ENCODE measurements around the gene SRPK2. TPM values are rescaled to one million over a fixed set of nuclear protein-coding genes. Genes with fewer than 3 reads are reported as not detected.
"Not testable (repeated sequence)": the region's sequence is repeated elsewhere in the genome, so short reads cannot be mapped to it uniquely, and the experiment has no call there.

Gene SRPK2
- total RNA-seq, 1 donor from 2014 or later = 249 TPM

- no peak for FAIRE-seq
Observed at GRCh38 chr7:105234886-105235285, 153.8 kb downstream of the SRPK2 start.

GRCh38 chr7:105232829-105233291 lies 155.9 kb downstream of the SRPK2 start:
- FAIRE-seq; DNase-seq (ENCODE audit: low spot score in 2 of 2): not testable (repeated sequence)

More at GRCh38 chr7:105234886-105235285, 153.8 kb downstream of the SRPK2 start:
- DNase-seq (ENCODE audit: low spot score in 2 of 2) = no peak

- no peak for FAIRE-seq
- DNase-seq (ENCODE audit: low spot score in 2 of 2) = no peak
Observed at GRCh38 chr7:105230486-105230885, 158.2 kb downstream of the SRPK2 start.

GRCh38 chr7:105229641-105230040 lies 159.1 kb downstream of the SRPK2 start:
- DNase-seq (ENCODE audit: low spot score in 2 of 2) = no peak
- no peak for FAIRE-seq

GRCh38 chr7:105228555-105228954 lies 160.2 kb downstream of the SRPK2 start:
- no peak for FAIRE-seq
- no peak for DNase-seq (ENCODE audit: low spot score in 2 of 2)

GRCh38 chr7:105227391-105227790 lies 161.3 kb downstream of the SRPK2 start:
- no peak for FAIRE-seq
- no peak for DNase-seq (ENCODE audit: low spot score in 2 of 2)

GRCh38 chr7:105224884-105225651 lies 163.7 kb downstream of the SRPK2 start:
- DNase-seq (ENCODE audit: low spot score in 2 of 2) (peak in 1 of 2 donors; percentile 32), FAIRE-seq (no peak)

- no peak for FAIRE-seq
Observed at GRCh38 chr7:105222953-105223352, 165.8 kb downstream of the SRPK2 start.

GRCh38 chr7:105219771-105220160 lies 169.0 kb downstream of the SRPK2 start:
- DNase-seq (ENCODE audit: low spot score in 2 of 2) (no peak), FAIRE-seq (no peak)

More at GRCh38 chr7:105222953-105223352, 165.8 kb downstream of the SRPK2 start:
- no peak for DNase-seq (ENCODE audit: low spot score in 2 of 2)

GRCh38 chr7:105218939-105219770 lies 169.6 kb downstream of the SRPK2 start:
- DNase-seq (ENCODE audit: low spot score in 2 of 2) (no peak), FAIRE-seq (no peak)

- DNase-seq (ENCODE audit: low spot score in 2 of 2) (no peak), FAIRE-seq (no peak)
Observed at GRCh38 chr7:105218215-105218614, 170.5 kb downstream of the SRPK2 start.

- FAIRE-seq = no peak
Observed at GRCh38 chr7:105216786-105217185, 171.9 kb downstream of the SRPK2 start.

GRCh38 chr7:105215821-105216220 lies 172.9 kb downstream of the SRPK2 start:
- no peak for DNase-seq (ENCODE audit: low spot score in 2 of 2)
- FAIRE-seq = no peak

More at GRCh38 chr7:105216786-105217185, 171.9 kb downstream of the SRPK2 start:
- no peak for DNase-seq (ENCODE audit: low spot score in 2 of 2)

- no peak for FAIRE-seq
- no peak for DNase-seq (ENCODE audit: low spot score in 2 of 2)
Observed at GRCh38 chr7:105215182-105215581, 173.5 kb downstream of the SRPK2 start.

GRCh38 chr7:105213611-105214010 lies 175.1 kb downstream of the SRPK2 start:
- DNase-seq (ENCODE audit: low spot score in 2 of 2) (no peak), FAIRE-seq (no peak)

- FAIRE-seq (no peak), DNase-seq (ENCODE audit: low spot score in 2 of 2) (no peak)
Observed at GRCh38 chr7:105212212-105212611, 176.5 kb downstream of the SRPK2 start.

- FAIRE-seq = no peak
- DNase-seq (ENCODE audit: low spot score in 2 of 2) = no peak
Observed at GRCh38 chr7:105210721-105211205, 178.0 kb downstream of the SRPK2 start.

GRCh38 chr7:105209870-105210269 lies 178.9 kb downstream of the SRPK2 start:
- DNase-seq (ENCODE audit: low spot score in 2 of 2) (no peak), FAIRE-seq (no peak)

GRCh38 chr7:105209433-105209832 lies 179.3 kb downstream of the SRPK2 start:
- FAIRE-seq (no peak), DNase-seq (ENCODE audit: low spot score in 2 of 2) (no peak)

GRCh38 chr7:105206985-105207384 lies 181.7 kb downstream of the SRPK2 start:
- DNase-seq (ENCODE audit: low spot score in 2 of 2) (no peak), FAIRE-seq (no peak)

- FAIRE-seq (no peak), DNase-seq (ENCODE audit: low spot score in 2 of 2) (no peak)
Observed at GRCh38 chr7:105205592-105206237, 183.0 kb downstream of the SRPK2 start.

All from frontal cortex (tissue), 4 donors.